Midbrain (tissue), 1 donor: ENCODE data around the gene PSMB2.

Experiments
- DNase-seq: peaks from one replicate; lab custom pipeline; 2025; lab: John Stamatoyannopoulos, UW

PSMB2 gene

DNA sequence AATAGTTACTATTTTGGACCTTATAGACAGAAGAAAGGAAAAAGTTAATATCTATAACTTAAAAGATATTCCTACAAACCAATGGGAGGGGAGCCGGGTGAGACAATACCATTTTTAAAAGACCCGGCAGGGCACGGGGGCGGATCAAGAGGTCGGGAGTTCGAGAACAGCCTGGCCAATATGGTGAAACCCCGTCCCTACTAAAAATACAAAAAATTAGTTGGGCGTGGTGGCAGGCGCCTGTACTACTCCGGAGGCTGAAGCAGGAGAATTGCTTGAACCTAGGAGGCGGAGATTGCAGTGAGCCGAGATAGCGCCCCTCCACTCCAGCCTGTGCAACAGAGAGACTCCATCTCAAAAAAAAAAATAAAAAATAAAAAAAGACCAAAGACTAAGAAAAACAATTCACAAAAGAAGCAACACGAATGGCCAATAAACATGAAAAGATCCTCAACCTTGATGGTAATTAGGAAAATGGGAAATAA is 1.2 kb upstream of the PSMB2 start:
- DNase-seq: no peak

- DNase-seq: no peak
Observed at GRCh38 chr1:35640380-35641232, 720 bp downstream of the PSMB2 start.

GRCh38 chr1:35637401-35637809 is 3.9 kb downstream of the PSMB2 start:
- peak; percentile 23 for DNase-seq

- no peak for DNase-seq
Observed at GRCh38 chr1:35633547-35633946, 7.8 kb downstream of the PSMB2 start.

DNA sequence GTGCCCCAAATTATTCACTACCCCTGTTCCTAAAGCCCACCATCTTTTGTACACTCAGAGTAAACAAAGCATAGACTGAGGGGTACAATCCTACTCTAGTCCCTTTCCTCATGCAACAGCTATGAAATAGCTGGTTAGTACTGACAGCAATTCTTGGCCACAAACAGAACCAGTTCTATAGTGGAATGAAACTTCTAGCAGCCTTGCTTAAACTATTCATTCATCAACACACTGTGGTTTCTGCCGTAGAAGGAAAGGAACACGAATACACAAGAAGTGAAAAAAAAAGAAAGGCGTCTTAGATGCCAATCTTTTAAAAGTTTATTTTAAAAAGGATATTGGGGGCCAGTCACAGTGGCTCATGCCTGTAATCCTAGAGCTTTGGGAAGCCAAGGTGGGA is 9.9 kb downstream of the PSMB2 start:
- DNase-seq: no peak

DNA sequence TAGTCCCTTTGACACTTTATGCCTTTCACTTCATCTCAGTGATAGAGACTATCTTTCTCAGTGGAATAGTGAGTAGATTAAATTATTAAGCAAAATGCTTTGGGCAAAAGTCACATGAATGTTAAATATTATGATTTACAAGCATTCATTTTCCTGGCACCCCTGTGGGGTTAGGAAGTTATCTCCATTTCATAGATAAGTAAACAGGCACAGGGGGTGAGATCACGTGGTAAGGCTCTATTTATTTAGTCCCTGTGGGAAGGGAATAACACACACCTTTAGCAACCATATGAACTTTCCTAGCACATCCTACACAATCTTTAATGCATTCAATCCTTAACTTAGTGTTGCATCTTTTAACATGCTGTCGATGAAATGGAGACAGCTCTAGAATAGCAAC is 12.3 kb downstream of the PSMB2 start:
- no peak for DNase-seq

- DNase-seq: no peak
Observed at GRCh38 chr1:35623832-35624231, 17.5 kb downstream of the PSMB2 start.

DNA sequence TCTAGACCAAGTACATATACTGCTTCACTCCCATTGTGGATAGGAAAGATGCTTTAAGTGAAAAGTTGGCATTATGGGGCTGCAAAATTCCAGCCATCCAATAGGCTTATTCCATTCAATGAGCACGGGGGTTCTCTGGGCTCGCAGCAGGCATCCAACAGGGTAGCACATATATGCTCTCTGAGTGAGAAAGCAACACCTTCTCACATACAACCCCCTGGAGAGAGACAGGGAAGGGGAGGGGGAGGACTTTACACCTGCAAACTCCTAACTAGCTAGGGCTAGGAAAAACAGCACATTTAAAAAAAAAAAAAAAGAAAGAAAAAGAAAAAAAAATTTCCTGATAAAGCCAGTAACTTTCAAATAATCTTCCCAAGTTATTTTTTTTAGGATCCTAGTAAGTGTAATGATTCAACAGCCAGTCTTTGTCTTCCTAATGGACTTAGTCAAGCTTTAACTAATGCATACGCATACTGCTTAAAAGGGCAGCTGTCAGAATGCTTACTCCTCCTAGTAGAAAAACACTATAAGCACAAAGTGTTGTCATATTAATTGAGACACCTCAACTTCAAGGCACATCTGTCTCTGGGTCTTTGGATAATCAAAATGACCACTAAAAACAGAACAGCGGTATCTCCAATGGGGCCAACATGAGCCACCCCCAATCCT is 18.7 kb downstream of the PSMB2 start:
- no peak for DNase-seq

DNA sequence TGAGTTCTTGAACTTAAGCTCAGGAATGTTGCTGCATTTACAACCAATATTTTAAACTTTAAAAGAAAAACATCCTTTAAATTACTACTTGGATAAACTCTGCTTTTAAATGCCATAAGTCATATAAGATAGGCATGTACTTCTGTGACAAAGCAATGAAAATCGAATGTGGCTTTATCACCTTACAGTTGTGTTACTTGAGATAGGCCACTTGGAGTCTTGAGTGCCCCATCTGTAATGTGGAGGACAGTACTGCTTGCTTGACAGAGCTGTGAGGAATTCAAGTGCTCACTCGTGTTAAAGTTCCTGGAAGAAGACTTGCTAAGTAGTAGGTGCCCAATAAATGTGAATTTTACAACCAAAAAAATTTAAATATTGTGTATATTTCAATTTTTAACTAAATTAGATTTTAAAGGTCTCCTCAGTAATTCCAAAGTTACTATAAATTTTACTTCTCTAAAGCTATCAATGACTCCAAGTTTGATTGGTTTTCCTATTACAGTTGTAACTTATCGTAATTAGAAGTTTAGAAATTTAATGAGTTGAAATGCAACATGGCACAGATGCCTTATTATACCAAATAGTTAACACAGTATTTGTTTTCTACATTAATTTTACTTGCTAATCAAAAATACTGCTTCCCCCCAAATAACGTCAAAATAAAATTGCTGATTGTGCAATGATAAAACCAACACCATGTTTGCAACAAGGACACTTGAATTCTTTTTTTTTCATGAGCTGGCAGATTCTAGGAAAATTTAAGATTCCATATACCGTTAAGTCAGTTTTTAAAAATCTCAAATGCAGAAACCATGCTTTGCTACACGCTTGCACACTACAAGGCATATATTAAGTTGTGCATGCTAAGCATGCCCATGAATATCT is 21.8 kb downstream of the PSMB2 start:
- DNase-seq: no peak

GRCh38 chr1:35615440-35615839 is 25.9 kb downstream of the PSMB2 start:
- no peak for DNase-seq

DNA sequence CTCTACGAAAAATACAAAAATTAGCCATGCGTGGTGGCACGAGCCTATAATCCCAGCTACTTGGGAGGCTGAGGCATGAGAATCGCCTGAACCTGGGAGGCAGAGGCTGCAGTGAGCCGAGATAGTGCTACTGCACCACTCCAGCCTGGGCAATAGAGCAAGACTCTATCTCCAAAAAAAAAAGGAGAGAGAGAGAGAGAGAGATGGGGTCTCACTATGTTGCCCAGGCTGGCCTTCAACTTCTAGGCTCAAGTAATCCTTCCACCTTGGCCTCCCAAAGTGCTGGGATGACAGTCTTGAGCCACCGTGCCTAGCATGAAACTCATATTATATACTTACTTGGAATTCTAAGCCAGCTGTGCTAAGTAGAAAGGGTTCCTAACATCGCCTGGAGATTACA is 29.7 kb downstream of the PSMB2 start:
- DNase-seq: no peak

DNA sequence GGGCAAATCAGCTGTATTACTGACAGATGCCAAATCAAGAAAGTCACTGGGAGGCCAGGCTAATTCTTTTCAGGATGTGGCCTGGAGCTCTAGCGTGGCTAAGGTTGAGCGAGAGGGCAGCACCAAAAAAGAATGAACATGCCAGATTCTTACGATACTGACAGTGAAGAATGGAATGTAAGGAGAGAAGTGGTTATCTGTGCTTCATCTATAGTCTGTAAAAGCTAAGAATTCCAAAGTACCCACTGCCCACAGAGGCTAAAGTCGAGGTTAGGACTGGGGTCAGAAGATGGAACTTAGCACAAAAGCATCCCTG is 35.5 kb downstream of the PSMB2 start:
- DNase-seq: no peak

- no peak for DNase-seq
Observed at GRCh38 chr1:35605071-35605866, 36.1 kb downstream of the PSMB2 start.

GRCh38 chr1:35603941-35604340 is 37.4 kb downstream of the PSMB2 start:
- no peak for DNase-seq

DNA sequence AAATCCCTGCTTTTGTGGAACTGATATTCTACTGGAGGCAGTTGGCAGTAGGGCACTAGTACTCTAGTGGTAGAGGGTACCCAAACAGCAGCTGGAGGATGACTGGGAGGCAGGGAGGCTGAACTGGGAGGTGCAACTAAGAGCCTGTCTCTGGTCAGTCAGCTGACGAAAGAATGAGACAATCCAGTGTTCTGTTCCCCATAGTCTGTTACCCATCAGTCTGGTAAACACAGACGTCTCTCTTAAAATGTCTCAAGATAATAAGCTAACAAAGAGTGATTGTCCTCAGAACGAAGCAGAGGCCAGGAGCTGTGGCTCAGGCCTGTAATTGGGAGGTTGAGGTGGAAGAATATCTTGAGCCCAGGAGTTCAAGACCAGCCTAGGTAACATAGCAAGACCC is 37.9 kb downstream of the PSMB2 start:
- DNase-seq: peak; percentile 21

DNA sequence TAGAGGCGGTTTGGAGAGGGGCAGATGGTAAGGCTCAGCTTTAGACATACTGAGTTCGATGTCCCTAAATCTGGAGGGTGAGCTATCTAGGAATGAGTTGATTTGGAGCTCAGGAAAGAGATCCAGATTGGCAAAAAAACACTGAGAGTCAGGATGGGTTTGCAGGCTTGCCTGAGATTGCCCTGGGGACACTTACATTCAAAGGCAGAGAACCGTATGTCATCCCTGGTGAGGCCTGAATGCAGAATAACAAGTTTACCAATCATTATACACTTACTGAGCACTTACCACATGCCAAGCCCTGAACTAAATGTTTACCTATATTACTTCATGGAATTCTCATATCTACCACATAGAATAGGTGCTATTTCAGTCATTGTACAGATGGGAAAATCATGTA is 40.7 kb downstream of the PSMB2 start:
- DNase-seq: no peak

GRCh38 chr1:35599411-35599810 is 41.9 kb downstream of the PSMB2 start:
- DNase-seq: no peak

DNA sequence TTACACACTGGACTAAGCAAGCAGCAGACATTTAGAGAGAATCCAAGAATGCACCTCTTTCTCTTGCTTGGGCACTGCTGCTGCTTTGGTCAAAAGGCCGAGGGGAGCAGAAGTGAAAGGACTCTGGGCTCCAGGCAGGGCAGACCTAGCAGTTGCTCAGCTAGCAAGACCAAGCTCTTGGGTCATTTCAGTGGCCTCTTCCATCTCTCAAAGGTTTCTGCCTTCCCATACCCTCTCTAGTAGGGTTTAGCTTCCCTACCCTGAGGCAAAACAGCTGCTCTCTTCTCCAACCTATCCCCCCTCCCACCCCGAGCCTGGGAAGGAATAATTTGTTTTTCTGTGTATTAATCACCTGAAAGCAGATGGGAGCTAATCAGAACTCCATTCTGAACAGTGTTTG is 42.4 kb downstream of the PSMB2 start:
- no peak for DNase-seq

- no peak for DNase-seq
Observed at GRCh38 chr1:35597870-35598269, 43.5 kb downstream of the PSMB2 start.

GRCh38 chr1:35595684-35596083 is 45.6 kb downstream of the PSMB2 start:
- no peak for DNase-seq

DNA sequence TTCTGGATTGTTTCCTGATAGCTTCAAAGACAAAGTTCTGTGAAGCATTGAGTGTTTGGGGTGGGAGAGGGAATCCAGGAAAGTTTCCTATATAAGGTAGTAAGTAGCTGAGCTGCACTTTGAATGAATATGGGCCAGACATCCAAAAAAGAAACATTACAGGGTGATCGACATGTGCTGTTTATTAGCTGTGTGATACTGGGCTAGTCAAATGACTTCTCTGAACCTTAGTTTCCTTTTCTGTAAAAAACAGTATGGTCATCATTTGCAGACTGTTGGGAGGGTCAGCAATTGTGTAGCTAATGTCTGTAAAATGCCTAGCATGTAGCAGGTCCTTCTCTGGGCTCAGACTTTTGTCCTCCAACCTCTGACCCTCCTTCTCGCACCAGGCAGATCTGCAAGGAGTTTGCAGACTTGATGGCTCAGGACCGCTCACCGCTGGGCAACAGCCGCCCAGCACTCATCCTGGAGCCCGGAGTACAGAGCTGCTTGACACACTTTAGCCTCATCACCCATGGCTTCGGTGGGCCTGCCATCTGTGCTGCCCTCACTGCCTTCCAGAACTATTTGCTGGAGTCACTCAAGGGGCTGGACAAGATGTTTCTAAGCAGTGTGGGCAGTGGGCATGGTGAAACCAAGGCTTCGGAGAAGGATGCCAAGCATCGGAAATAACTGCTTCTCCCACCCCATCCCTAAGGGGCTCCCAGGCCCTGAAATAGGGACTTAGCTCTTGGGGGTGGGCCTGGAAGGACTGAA is 47.1 kb downstream of the PSMB2 start:
- no peak for DNase-seq
